HUES48 (cell line): ENCODE results near the gene FGL2.

Source experiments
- H3K27ac ChIP-seq: one replicate; pipeline ENCODE4 v1.7.0; 2013; ENCODE audit warnings: low read depth, low read length, inconsistent platforms
- H3K27me3 ChIP-seq: 2 replicates; pipeline ENCODE4 v1.6.1; 2013; ENCODE audit warnings: mild to moderate bottlenecking, low read length; ENCODE audit not compliant: control insufficient read depth, insufficient read depth
- H3K36me3 ChIP-seq: 2 replicates; pipeline ENCODE4 v1.6.1; 2013; ENCODE audit warnings: low read length; ENCODE audit not compliant: control insufficient read depth, insufficient read depth
- H3K4me1 ChIP-seq: 2 replicates; pipeline ENCODE4 v1.6.1; 2013; ENCODE audit warnings: mild to moderate bottlenecking, low read length; ENCODE audit not compliant: control insufficient read depth, insufficient read depth
- H3K4me3 ChIP-seq: 2 replicates; pipeline ENCODE4 v1.5.1; 2013; ENCODE audit warnings: mild to moderate bottlenecking, low read depth, low read length
- H3K9ac ChIP-seq: 2 replicates; pipeline ENCODE4 v1.6.1; 2013; ENCODE audit warnings: mild to moderate bottlenecking, low read depth, low read length, moderate library complexity
- H3K9me3 ChIP-seq: 2 replicates; pipeline ENCODE4 v1.6.1; 2013; ENCODE audit warnings: low read length; ENCODE audit not compliant: control insufficient read depth, insufficient read depth

Gene FGL2

GRCh38 chr7:77209479-77210139, 10.0 kb upstream of the FGL2 start:
- no peaks in the 10 kb centered on the region for H3K4me1 ChIP-seq
- no peak overlapping the region for H3K9ac ChIP-seq
- no peaks in the 10 kb centered on the region for H3K36me3 ChIP-seq
- H3K9me3 ChIP-seq, result peaks cover 15% of the 10 kb centered on the region
- H3K27me3 ChIP-seq, result no peaks in the 10 kb centered on the region
- no peak overlapping the region for H3K27ac ChIP-seq
- no peak overlapping the region for H3K4me3 ChIP-seq

GRCh38 chr7:77208416-77208815, 8.8 kb upstream of the FGL2 start:
- Histone ChIP-seq H3K36me3 (no peaks in the 10 kb centered on the region), H3K4me3 (no peak overlapping the region), H3K4me1 (no peaks in the 10 kb centered on the region), H3K9ac (no peak overlapping the region), H3K27ac (no peak overlapping the region), H3K27me3 (no peaks in the 10 kb centered on the region), H3K9me3 (peaks cover 15% of the 10 kb centered on the region)

DNA sequence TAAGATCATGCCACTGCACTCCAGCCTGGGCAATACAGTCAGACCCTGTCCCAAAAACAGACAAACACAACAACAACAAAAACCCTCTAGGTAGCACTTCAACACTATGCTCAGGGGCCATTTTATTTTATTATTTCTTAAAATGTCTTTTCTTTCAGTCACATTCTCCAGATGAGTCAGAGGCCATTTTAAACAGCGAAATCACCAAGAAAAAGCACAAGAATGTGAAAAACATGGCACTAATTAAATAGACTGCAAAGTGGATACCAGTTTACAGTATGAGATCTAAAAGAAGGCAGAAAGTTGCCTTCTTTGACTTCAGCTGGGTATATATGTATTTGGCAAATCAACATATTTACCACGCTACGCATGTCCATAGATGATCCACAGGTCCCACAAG, 6.1 kb upstream of the FGL2 start:
- H3K27me3 ChIP-seq, result no peaks in the 10 kb centered on the region
- H3K36me3 ChIP-seq, result no peaks in the 10 kb centered on the region
- no peaks in the 10 kb centered on the region for H3K4me1 ChIP-seq
- no peak overlapping the region for H3K9ac ChIP-seq
- H3K4me3 ChIP-seq, result no peak overlapping the region
- H3K27ac ChIP-seq, result no peak overlapping the region
- H3K9me3 ChIP-seq, result peaks cover 15% of the 10 kb centered on the region

DNA sequence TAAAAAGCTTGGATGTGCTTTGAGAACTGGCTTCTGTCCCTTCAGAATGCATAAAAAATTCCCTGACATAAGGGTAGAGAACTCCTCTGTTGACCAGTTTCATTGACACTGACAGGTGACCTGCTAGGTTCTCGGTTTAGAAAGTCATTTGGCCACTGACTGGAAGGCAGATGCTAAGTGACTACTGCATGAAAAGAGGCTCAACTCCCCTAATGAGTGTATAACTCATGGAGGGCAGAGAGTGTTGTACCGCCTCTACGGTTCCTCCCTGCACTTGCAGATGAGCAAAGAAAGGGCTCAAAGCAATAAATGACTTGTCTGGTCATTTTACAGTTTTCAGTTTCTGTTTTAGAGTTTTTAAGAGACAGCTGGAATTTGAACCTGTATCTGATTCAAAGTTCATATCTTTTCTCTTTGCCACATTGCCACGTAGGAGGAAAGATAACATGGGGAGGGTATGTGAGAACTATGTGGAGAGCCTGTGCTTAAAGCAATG, 2.9 kb upstream of the FGL2 start:
- H3K9me3 ChIP-seq, result no peaks in the 10 kb centered on the region
- H3K9ac ChIP-seq, result no peak overlapping the region
- H3K36me3 ChIP-seq, result no peaks in the 10 kb centered on the region
- H3K4me3 ChIP-seq, result no peak overlapping the region
- no peak overlapping the region for H3K27ac ChIP-seq
- H3K27me3 ChIP-seq, result peaks cover 3% of the 10 kb centered on the region; the same call in 1 of the 2 replicates
- no peaks in the 10 kb centered on the region for H3K4me1 ChIP-seq

DNA sequence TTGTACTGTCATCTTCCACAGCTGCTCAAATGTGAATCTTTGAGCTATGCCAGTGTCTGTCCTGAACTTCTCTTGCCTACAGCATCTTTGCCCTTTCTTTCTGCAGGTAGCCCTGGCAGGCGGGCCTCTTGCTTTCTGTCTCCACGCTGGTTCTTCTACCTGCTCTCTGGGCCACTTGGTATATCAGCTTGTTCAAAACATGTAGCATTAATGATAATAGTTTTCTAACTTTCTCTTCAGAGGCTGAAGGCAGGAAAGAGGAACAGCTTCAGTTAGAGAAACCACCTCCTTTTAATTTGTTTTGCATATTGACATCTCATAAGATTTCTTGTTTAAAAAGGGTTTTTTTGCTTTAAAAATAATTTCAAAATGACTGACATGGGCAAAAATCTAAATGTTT, 923 bp upstream of the FGL2 start:
- Histone ChIP-seq H3K36me3 (no peaks in the 10 kb centered on the region), H3K27me3 (peaks cover 3% of the 10 kb centered on the region; the same call in 1 of the 2 replicates), H3K9me3 (no peaks in the 10 kb centered on the region), H3K27ac (no peak overlapping the region), H3K4me1 (no peaks in the 10 kb centered on the region), H3K9ac (no peak overlapping the region), H3K4me3 (no peak overlapping the region)

- H3K4me3 ChIP-seq, result no peak overlapping the region
- H3K27me3 ChIP-seq, result peaks cover 3% of the 10 kb centered on the region; the same call in 1 of the 2 replicates
- H3K9ac ChIP-seq, result no peak overlapping the region
- H3K27ac ChIP-seq, result no peak overlapping the region
- H3K36me3 ChIP-seq, result no peaks in the 10 kb centered on the region
- no peaks in the 10 kb centered on the region for H3K4me1 ChIP-seq
- H3K9me3 ChIP-seq, result no peaks in the 10 kb centered on the region
Observed at GRCh38 chr7:77197141-77197540, 2.5 kb downstream of the FGL2 start.

DNA sequence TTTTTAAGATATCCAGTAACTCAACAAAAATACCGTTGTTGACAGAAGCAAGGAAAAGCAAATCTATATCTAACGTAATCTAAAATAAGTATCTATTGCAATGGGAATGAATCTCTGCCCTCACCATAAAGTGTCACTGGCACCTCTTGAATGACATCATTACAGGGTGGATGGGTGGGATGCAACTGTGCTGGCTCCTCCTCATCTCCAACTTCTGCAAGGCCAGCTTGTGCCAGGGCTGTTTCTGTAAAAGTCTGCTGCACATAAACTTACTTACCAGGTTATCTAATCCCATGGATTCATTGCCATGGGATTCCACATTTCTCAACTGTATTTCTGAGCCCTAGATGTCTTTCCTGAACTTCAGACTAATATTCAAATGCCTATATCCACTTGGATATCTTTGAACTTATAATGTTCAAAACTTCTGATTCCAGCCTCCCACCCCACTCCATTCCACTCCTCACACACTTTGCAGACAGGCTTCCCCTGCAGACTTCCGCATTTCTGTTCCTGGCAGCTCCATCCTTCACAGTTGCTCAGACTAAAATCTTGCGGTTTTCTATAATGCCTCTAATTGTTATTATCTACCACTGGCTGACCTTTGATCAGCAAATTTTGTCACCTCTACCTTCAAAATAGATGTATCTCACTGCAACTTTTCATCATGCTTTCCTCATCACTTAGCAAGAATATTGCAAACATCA, 10.7 kb downstream of the FGL2 start:
- Histone ChIP-seq H3K36me3 (no peaks in the 10 kb centered on the region), H3K9me3 (no peaks in the 10 kb centered on the region), H3K27ac (no peak overlapping the region), H3K27me3 (no peaks in the 10 kb centered on the region), H3K4me1 (no peaks in the 10 kb centered on the region), H3K4me3 (no peak overlapping the region), H3K9ac (no peak overlapping the region)

- Histone ChIP-seq H3K9ac (no peak overlapping the region), H3K4me3 (no peak overlapping the region), H3K4me1 (no peaks in the 10 kb centered on the region), H3K27ac (no peak overlapping the region), H3K9me3 (no peaks in the 10 kb centered on the region), H3K27me3 (no peaks in the 10 kb centered on the region), H3K36me3 (no peaks in the 10 kb centered on the region)
Observed at GRCh38 chr7:77185866-77186265, 13.8 kb downstream of the FGL2 start.

DNA sequence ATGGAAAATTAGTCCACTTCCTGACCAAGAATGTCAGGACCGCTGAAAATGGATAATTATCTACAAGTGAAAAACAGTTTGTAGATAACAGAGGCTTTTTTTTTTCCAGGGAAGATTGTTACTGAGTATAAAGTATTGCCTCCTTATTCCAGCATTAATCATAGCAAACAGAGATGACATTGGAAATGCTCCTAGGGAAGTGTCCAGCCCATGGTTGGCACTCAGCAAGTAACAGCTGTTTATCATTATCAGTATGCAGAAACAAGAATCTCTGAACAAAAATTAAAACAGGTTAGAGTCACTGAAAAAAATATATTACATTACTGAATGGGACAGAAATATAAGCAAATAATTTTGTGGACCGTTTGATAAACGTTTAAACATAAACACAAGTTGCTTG, 14.6 kb downstream of the FGL2 start:
- Histone ChIP-seq H3K9ac (no peak overlapping the region), H3K27me3 (no peaks in the 10 kb centered on the region), H3K27ac (no peak overlapping the region), H3K4me1 (no peaks in the 10 kb centered on the region), H3K4me3 (no peak overlapping the region), H3K36me3 (no peaks in the 10 kb centered on the region), H3K9me3 (no peaks in the 10 kb centered on the region)

- Histone ChIP-seq H3K4me3 (no peak overlapping the region), H3K9ac (no peak overlapping the region), H3K27ac (no peak overlapping the region), H3K27me3 (no peaks in the 10 kb centered on the region), H3K9me3 (no peaks in the 10 kb centered on the region), H3K4me1 (no peaks in the 10 kb centered on the region), H3K36me3 (no peaks in the 10 kb centered on the region)
Observed at GRCh38 chr7:77184463-77184862, 15.2 kb downstream of the FGL2 start.

DNA sequence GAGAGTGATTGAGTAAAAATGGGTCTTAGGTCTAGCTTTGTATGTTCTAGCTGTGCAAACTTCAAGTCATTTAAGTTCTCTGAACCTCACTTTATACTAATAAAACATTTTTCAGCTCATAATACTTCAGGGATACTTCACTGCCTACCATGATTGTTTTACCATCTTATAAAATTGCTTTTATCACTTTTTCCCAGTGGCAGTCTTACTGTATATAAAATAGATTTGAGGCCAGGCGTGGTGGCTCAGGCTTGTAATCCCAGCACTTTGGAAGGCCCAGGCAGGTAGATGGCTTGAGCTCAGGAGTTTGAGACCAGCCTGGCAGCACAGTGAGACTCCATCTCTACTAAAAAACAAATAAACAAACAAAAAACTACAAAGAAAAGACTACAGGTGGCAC, 17.4 kb downstream of the FGL2 start:
- Histone ChIP-seq H3K9me3 (no peaks in the 10 kb centered on the region), H3K9ac (no peak overlapping the region), H3K4me1 (no peaks in the 10 kb centered on the region), H3K27me3 (no peaks in the 10 kb centered on the region), H3K27ac (no peak overlapping the region), H3K36me3 (no peaks in the 10 kb centered on the region), H3K4me3 (no peak overlapping the region)
